Neural progenitor cell (in vitro differentiated cells): Measurements from ENCODE around the gene KRTAP19-1. TPM values are rescaled to one million over a fixed set of nuclear protein-coding genes. Genes with fewer than 3 reads are reported as not detected.

ENCODE experiments used
- DNase-seq: peaks from one replicate; pipeline ENCODE4 v3.0.0-alpha.2; 2016; ENCODE audit warnings: low spot score
- H2AFZ ChIP-seq: fragments of 200-600 bp; sonication (generic); replicated peaks from 2 replicates; pipeline ENCODE4 v1.6.1; 2016; ENCODE audit warnings: antibody characterized with exemption
- H3F3A ChIP-seq: fragments of 200-600 bp; sonication (generic); 2 replicates; pipeline ENCODE4 v1.6.1; 2016; ENCODE audit warnings: antibody characterized with exemption, low read depth
- H3K27ac ChIP-seq: fragments of 200-600 bp; sonication (generic); 2 replicates; pipeline ENCODE4 v1.5.1; 2016; ENCODE audit warnings: mild to moderate bottlenecking
- H3K27me3 ChIP-seq: fragments of 200-600 bp; sonication (generic); 2 replicates; pipeline ENCODE4 v1.6.1; 2016; ENCODE audit warnings: mild to moderate bottlenecking, moderate library complexity
- H3K36me3 ChIP-seq: fragments of 200-600 bp; sonication (generic); 2 replicates; pipeline ENCODE4 v1.5.1; 2016
- H3K4me1 ChIP-seq: fragments of 200-600 bp; sonication (generic); 2 replicates; pipeline ENCODE4 v1.6.1; 2016; ENCODE audit warnings: mixed run types
- H3K4me2 ChIP-seq: fragments of 200-600 bp; sonication (generic); 2 replicates; pipeline ENCODE4 v1.6.1; 2016
- H3K4me3 ChIP-seq: fragments of 200-600 bp; sonication (generic); 2 replicates; pipeline ENCODE4 v1.5.1; 2016
- H3K79me2 ChIP-seq: fragments of 200-600 bp; sonication (generic); 2 replicates; pipeline ENCODE4 v1.6.1; 2016; ENCODE audit warnings: low read depth
- H3K9ac ChIP-seq: fragments of 200-600 bp; sonication (generic); 2 replicates; pipeline ENCODE4 v1.6.1; 2016
- H3K9me3 ChIP-seq: fragments of 200-600 bp; sonication (generic); 2 replicates; pipeline ENCODE4 v1.5.1; 2016; ENCODE audit warnings: low read depth
- H4K20me1 ChIP-seq: fragments of 200-600 bp; sonication (generic); 2 replicates; pipeline ENCODE4 v1.6.1; 2016; ENCODE audit warnings: low read depth
- H3K27ac Mint-ChIP-seq: 3 replicates; pipeline ENCODE4 v1.8.0; 2021; ENCODE audit warnings: mixed read lengths
- H3K27me3 Mint-ChIP-seq: 2 replicates; pipeline ENCODE4 v1.8.0; 2022; ENCODE audit warnings: low read depth, mild to moderate bottlenecking, inconsistent platforms, moderate library complexity, mixed read lengths; ENCODE audit not compliant: insufficient read depth
- H3K36me3 Mint-ChIP-seq: 3 replicates; pipeline ENCODE4 v1.8.0; 2021; ENCODE audit warnings: mixed read lengths
- H3K4me1 Mint-ChIP-seq: 3 replicates; pipeline ENCODE4 v1.8.0; 2021; ENCODE audit warnings: mixed read lengths
- H3K4me3 Mint-ChIP-seq: 3 replicates; pipeline ENCODE4 v1.8.0; 2021; ENCODE audit warnings: mild to moderate bottlenecking, moderate library complexity, mixed read lengths
- H3K9me3 Mint-ChIP-seq: 3 replicates; pipeline ENCODE4 v1.8.0; 2020; ENCODE audit warnings: mixed read lengths
- EZH2 ChIP-seq: fragments of 200-600 bp; sonication (generic); IDR thresholded peaks from 2 replicates; pipeline ENCODE4 v1.6.1; 2017; ENCODE audit warnings: antibody characterized with exemption, mild to moderate bottlenecking, moderate library complexity
- EZH2phosphoT487 ChIP-seq: fragments of 200-600 bp; sonication (generic); IDR thresholded peaks from 2 replicates; pipeline ENCODE4 v1.6.1; 2017; ENCODE audit warnings: antibody characterized with exemption
- total RNA-seq: library from RNA; depleted of rRNA; stranded (reverse); fragments of >200 nt; gene quantifications from 2 replicates; pipeline ENCODE4 v1.2.3, GENCODE V29; 2015; ENCODE audit warnings: low replicate concordance
- TF ChIP-seq, protein P1 (sequence below): fragments of 200-600 bp; sonication (generic); IDR thresholded peaks from 2 replicates; pipeline ENCODE4 v1.5.1; 2017; ENCODE audit warnings: antibody characterized with exemption, mild to moderate bottlenecking

The KRTAP19-1 gene
- not detected in 2 replicates for total RNA-seq

DNA sequence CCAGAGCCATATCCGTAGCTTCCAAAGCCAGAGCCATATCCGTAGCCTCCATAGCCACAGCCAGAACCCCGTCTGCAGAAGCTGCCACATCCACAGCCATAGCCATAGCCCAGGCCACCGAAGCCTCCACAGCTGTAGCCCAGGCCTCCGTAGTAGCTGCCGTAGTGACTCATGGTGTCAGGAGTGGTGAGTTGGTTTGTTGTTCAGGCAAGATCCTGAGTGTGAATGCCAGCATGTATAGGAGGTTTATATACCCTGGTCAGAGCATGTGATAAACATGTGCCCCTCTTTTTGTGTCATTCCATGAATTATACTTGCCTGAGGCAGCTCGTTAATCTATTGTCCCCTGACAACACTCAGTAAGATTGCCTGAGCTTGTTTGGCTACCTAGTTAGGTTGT lies at the start of gene KRTAP19-1:
TSS of gene KRTAP19-1 (minus strand) at position 223 of the 400 bp plus-strand sequence. CDS start at position 173, 50 bp downstream.
- no peak within 1 kb of the TSS for H3K4me3 ChIP-seq
- H3K4me2 ChIP-seq: no peak within 1 kb of the TSS
- H3K9me3 ChIP-seq: no peaks in the 10 kb centered on the region
- no peak for DNase-seq
- H3K27me3 Mint-ChIP-seq: no peaks in the 10 kb centered on the region
- H3F3A ChIP-seq: no peaks in the 10 kb centered on the region
- H3K9ac ChIP-seq: no peak within 1 kb of the TSS
- no peaks in the 10 kb centered on the region for H4K20me1 ChIP-seq
- no peak within 1 kb of the TSS for H3K27ac ChIP-seq
- TF ChIP-seq EZH2phosphoT487 (no peak), EZH2 (no peak)
- TF ChIP-seq, protein P1, sequence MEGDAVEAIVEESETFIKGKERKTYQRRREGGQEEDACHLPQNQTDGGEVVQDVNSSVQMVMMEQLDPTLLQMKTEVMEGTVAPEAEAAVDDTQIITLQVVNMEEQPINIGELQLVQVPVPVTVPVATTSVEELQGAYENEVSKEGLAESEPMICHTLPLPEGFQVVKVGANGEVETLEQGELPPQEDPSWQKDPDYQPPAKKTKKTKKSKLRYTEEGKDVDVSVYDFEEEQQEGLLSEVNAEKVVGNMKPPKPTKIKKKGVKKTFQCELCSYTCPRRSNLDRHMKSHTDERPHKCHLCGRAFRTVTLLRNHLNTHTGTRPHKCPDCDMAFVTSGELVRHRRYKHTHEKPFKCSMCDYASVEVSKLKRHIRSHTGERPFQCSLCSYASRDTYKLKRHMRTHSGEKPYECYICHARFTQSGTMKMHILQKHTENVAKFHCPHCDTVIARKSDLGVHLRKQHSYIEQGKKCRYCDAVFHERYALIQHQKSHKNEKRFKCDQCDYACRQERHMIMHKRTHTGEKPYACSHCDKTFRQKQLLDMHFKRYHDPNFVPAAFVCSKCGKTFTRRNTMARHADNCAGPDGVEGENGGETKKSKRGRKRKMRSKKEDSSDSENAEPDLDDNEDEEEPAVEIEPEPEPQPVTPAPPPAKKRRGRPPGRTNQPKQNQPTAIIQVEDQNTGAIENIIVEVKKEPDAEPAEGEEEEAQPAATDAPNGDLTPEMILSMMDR: no peak
- H3K9me3 Mint-ChIP-seq: no peaks in the 10 kb centered on the region
- H3K27ac Mint-ChIP-seq: no peak within 1 kb of the TSS
- H3K4me1 Mint-ChIP-seq: peaks cover 3% of the 10 kb centered on the region
- H3K36me3 ChIP-seq: no peaks in the 10 kb centered on the region
- H3K27me3 ChIP-seq: no peaks in the 10 kb centered on the region
- H3K4me3 Mint-ChIP-seq: no peak within 1 kb of the TSS
- H3K4me1 ChIP-seq: peaks cover 7% of the 10 kb centered on the region
- no peak within 1 kb of the TSS for H2AFZ ChIP-seq
- H3K79me2 ChIP-seq: no peaks in the 10 kb centered on the region
- peaks cover 2% of the 10 kb centered on the region for H3K36me3 Mint-ChIP-seq

DNA sequence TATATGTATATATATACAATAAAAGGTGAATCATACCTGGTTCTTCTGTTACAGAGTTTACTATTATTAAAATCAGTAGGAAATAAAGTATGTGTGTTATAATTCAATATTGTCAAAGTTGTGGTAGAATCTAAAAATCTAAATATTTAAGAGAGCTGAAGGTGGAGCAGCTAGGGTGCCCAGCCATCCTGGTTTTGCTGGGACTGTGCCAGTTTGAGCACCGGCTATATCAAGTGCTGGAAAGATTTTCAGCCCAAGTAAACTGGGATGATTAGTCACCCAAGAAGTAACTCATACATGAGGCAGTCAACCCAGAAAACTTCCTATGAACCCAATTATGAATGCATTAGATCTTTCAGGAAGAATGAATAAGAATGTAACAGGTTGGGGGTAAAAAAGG lies 38.7 kb upstream of the KRTAP19-1 start:
- Histone ChIP-seq H3K4me3 (no peak overlapping the region), H3K36me3 (no peaks in the 10 kb centered on the region), H3K9me3 (peaks cover 4% of the 10 kb centered on the region), H3K27ac (no peak overlapping the region), H3K4me2 (no peak overlapping the region), H3K9ac (no peak overlapping the region), H3F3A (no peaks in the 10 kb centered on the region), H3K27me3 (no peaks in the 10 kb centered on the region), H2AFZ (no peak overlapping the region), H3K79me2 (no peaks in the 10 kb centered on the region), H3K4me1 (no peaks in the 10 kb centered on the region), H4K20me1 (no peaks in the 10 kb centered on the region)
- Mint-ChIP-seq H3K4me3 (no peak overlapping the region), H3K4me1 (no peaks in the 10 kb centered on the region), H3K27me3 (no peaks in the 10 kb centered on the region), H3K9me3 (no peaks in the 10 kb centered on the region), H3K27ac (no peak overlapping the region), H3K36me3 (no peaks in the 10 kb centered on the region)
- no peak for TF ChIP-seq EZH2
- no peak for TF ChIP-seq EZH2phosphoT487
- TF ChIP-seq, protein P1: no peak
- no peak for DNase-seq

GRCh38 chr21:30515681-30516080 lies 35.5 kb upstream of the KRTAP19-1 start:
- H3K9me3 ChIP-seq: peaks cover 4% of the 10 kb centered on the region
- no peaks in the 10 kb centered on the region for H3K4me1 Mint-ChIP-seq
- no peaks in the 10 kb centered on the region for H3K27me3 ChIP-seq
- TF ChIP-seq EZH2: no peak
- TF ChIP-seq, protein P1: no peak
- no peak for TF ChIP-seq EZH2phosphoT487
- no peak overlapping the region for H3K4me3 ChIP-seq
- no peak overlapping the region for H3K27ac Mint-ChIP-seq
- no peaks in the 10 kb centered on the region for H3F3A ChIP-seq
- no peaks in the 10 kb centered on the region for H3K9me3 Mint-ChIP-seq
- H3K9ac ChIP-seq: no peak overlapping the region
- no peaks in the 10 kb centered on the region for H3K27me3 Mint-ChIP-seq
- no peaks in the 10 kb centered on the region for H3K36me3 ChIP-seq
- no peaks in the 10 kb centered on the region for H3K4me1 ChIP-seq
- H3K36me3 Mint-ChIP-seq: no peaks in the 10 kb centered on the region
- H3K4me2 ChIP-seq: no peak overlapping the region
- no peak for DNase-seq
- no peaks in the 10 kb centered on the region for H3K79me2 ChIP-seq
- H2AFZ ChIP-seq: no peak overlapping the region
- no peaks in the 10 kb centered on the region for H4K20me1 ChIP-seq
- H3K4me3 Mint-ChIP-seq: no peak overlapping the region
- no peak overlapping the region for H3K27ac ChIP-seq
